AG09319 (cell line): ENCODE data around the gene TMC6.

Source experiments
- DNase-seq: peaks from one replicate; pipeline ENCODE4 v3.0.0-alpha.2; 2010; ENCODE audit warnings: low read depth; ENCODE audit errors: extremely low read depth
- CTCF ChIP-seq: IDR thresholded peaks from 2 replicates; pipeline ENCODE4 v1.5.1; 2011; ENCODE audit warnings: low read depth, mild to moderate bottlenecking, inconsistent platforms, low read length, moderate library complexity

The TMC6 gene

GRCh38 chr17:78126895-78127238 lies 1.7 kb downstream of the TMC6 start:
- no peak for DNase-seq
- no peak for TF ChIP-seq CTCF

- no peak for DNase-seq
- no peak for TF ChIP-seq CTCF
These were observed 2.3 kb downstream of the TMC6 start for GRCh38 chr17:78125976-78126894.

GRCh38 chr17:78125138-78125913 lies 3.2 kb downstream of the TMC6 start:
- TF ChIP-seq CTCF, result no peak
- DNase-seq, result no peak

- DNase-seq, result no peak
- no peak for TF ChIP-seq CTCF
These were observed 3.8 kb downstream of the TMC6 start for GRCh38 chr17:78124836-78125137.

GRCh38 chr17:78124081-78124835 lies 4.3 kb downstream of the TMC6 start:
- DNase-seq, result no peak
- no peak for TF ChIP-seq CTCF

- TF ChIP-seq CTCF, result no peak
- no peak for DNase-seq
These were observed 5.2 kb downstream of the TMC6 start for GRCh38 chr17:78123258-78123929.
